ENCODE measurements around the gene APPL1.

DNA sequence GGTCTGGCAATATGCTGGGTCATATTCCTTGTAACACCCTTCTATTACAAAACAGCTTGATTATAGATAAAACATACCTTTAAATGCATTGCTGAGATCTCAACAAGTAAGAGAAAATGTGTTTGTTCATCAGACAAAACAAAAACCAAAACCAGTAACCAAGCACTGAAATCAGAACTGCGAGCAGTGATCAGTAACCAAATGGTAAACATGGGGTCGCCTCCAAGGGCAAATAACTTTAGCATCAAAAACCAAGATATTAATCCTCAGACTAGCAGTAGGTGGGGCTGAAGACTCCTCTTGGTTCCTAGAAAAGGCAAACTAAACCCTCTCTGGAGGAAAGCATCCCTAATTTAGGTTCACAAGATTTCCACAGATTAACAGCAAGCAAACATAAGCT is 21.1 kb upstream of the APPL1 start:
- TF ChIP-seq, protein P1, sequence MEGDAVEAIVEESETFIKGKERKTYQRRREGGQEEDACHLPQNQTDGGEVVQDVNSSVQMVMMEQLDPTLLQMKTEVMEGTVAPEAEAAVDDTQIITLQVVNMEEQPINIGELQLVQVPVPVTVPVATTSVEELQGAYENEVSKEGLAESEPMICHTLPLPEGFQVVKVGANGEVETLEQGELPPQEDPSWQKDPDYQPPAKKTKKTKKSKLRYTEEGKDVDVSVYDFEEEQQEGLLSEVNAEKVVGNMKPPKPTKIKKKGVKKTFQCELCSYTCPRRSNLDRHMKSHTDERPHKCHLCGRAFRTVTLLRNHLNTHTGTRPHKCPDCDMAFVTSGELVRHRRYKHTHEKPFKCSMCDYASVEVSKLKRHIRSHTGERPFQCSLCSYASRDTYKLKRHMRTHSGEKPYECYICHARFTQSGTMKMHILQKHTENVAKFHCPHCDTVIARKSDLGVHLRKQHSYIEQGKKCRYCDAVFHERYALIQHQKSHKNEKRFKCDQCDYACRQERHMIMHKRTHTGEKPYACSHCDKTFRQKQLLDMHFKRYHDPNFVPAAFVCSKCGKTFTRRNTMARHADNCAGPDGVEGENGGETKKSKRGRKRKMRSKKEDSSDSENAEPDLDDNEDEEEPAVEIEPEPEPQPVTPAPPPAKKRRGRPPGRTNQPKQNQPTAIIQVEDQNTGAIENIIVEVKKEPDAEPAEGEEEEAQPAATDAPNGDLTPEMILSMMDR (IDR thresholded peaks at IDR 0.05) = no peak
- no peak for TF ChIP-seq POLR2A (IDR thresholded peaks at IDR 0.05)
